Hepatocyte (in vitro differentiated cells): ENCODE measurements around the gene DIAPH3. TPM values are rescaled to one million over a fixed set of nuclear protein-coding genes. Genes with fewer than 3 reads are reported as not detected.

Source experiments
- DNase-seq: peaks from one replicate; pipeline ENCODE4 v3.0.0-alpha.2; 2016; ENCODE audit warnings: low spot score
- H2AFZ ChIP-seq: fragments of 200-600 bp; sonication (generic); 2 replicates; pipeline ENCODE4 v1.6.0; 2016; ENCODE audit warnings: antibody characterized with exemption, mild to moderate bottlenecking
- H3K27ac ChIP-seq: fragments of 200-600 bp; sonication (generic); 2 replicates; pipeline ENCODE4 v1.5.1; 2016; ENCODE audit warnings: mild to moderate bottlenecking
- H3K27me3 ChIP-seq: fragments of 200-600 bp; sonication (generic); 2 replicates; pipeline ENCODE4 v1.6.1; 2016
- H3K36me3 ChIP-seq: fragments of 200-600 bp; sonication (generic); replicated peaks from 2 replicates; pipeline ENCODE4 v1.5.1; 2016; ENCODE audit warnings: low read depth; ENCODE audit not compliant: insufficient read depth
- H3K4me1 ChIP-seq: fragments of 200-600 bp; sonication (generic); 2 replicates; pipeline ENCODE4 v1.5.1; 2016; ENCODE audit warnings: mild to moderate bottlenecking, moderate library complexity; ENCODE audit not compliant: insufficient read depth
- H3K4me2 ChIP-seq: fragments of 200-600 bp; sonication (generic); 2 replicates; pipeline ENCODE4 v1.6.0; 2016
- H3K4me3 ChIP-seq: fragments of 200-600 bp; sonication (generic); 2 replicates; pipeline ENCODE4 v1.5.1; 2016; ENCODE audit warnings: mild to moderate bottlenecking
- H3K79me2 ChIP-seq: fragments of 200-600 bp; sonication (generic); 2 replicates; pipeline ENCODE4 v1.6.0; 2017; ENCODE audit warnings: mild to moderate bottlenecking
- H3K9me2 ChIP-seq: fragments of 200-600 bp; sonication (generic); replicated peaks from 2 replicates; pipeline ENCODE4 v1.6.0; 2017; ENCODE audit warnings: mild to moderate bottlenecking; ENCODE audit not compliant: insufficient read depth
- H3K9me3 ChIP-seq: fragments of 200-600 bp; sonication (generic); 2 replicates; pipeline ENCODE4 v1.5.1; 2016; ENCODE audit warnings: low read depth, mild to moderate bottlenecking
- H4K20me1 ChIP-seq: fragments of 200-600 bp; sonication (generic); 2 replicates; pipeline ENCODE4 v1.6.0; 2016; ENCODE audit warnings: mild to moderate bottlenecking; ENCODE audit not compliant: insufficient read depth, poor library complexity, severe bottlenecking
- CTCF ChIP-seq: fragments of 200-600 bp; sonication (generic); IDR thresholded peaks from 2 replicates; pipeline ENCODE4 v1.5.1; 2016; ENCODE audit warnings: antibody characterized with exemption, mild to moderate bottlenecking; ENCODE audit not compliant: poor library complexity
- EZH2 ChIP-seq: fragments of 200-600 bp; sonication (generic); IDR thresholded peaks from 2 replicates; pipeline ENCODE4 v1.6.1; 2016; ENCODE audit warnings: antibody characterized with exemption, mild to moderate bottlenecking, borderline replicate concordance
- EZH2phosphoT487 ChIP-seq: fragments of 200-600 bp; sonication (generic); IDR thresholded peaks from one replicate; pipeline ENCODE4 v1.6.1; 2018; ENCODE audit warnings: antibody characterized with exemption, mild to moderate bottlenecking, low read depth, moderate library complexity; ENCODE audit not compliant: unreplicated experiment, severe bottlenecking
- WGBS: methylation state at CpG from one replicate; pipeline ENCODE4 v1.1.6; 2016; ENCODE audit warnings: low lambda C conversion rate; ENCODE audit errors: missing lambda C conversion rate; 5-methylcytosine and 5-hydroxymethylcytosine counted together
- polyA plus RNA-seq: library from polyadenylated mRNA; unstranded; fragments of >200 nt; fragmentation: Nextera tagmentation; extraction: Ambion mirVana; gene quantifications from 2 replicates; pipeline ENCODE4 v1.2.1, GENCODE V29; 2016
- total RNA-seq: library from RNA; depleted of rRNA; stranded (reverse); fragments of >200 nt; gene quantifications from 2 replicates; pipeline ENCODE4 v1.2.3, GENCODE V29; 2014

The DIAPH3 gene
- total and polyA plus RNA-seq, 2 experiments from 2014 or later = 4.7 to 7.9 TPM

- 68% methylated on average over 3 of the region's 3 CpGs for WGBS
- H2AFZ ChIP-seq = no peak overlapping the region
These were observed 498.0 kb downstream of the DIAPH3 start for GRCh38 chr13:59665732-59666131.

GRCh38 chr13:59665184-59665583, 498.5 kb downstream of the DIAPH3 start:
- Histone ChIP-seq H3K27ac (no peak overlapping the region), H4K20me1 (no peaks in the 10 kb centered on the region), H3K4me2 (no peak overlapping the region), H3K9me2 (no peaks in the 10 kb centered on the region), H3K79me2 (no peaks in the 10 kb centered on the region), H3K9me3 (no peaks in the 10 kb centered on the region), H3K4me1 (peaks cover 10% of the 10 kb centered on the region), H2AFZ (no peak overlapping the region), H3K36me3 (no peaks in the 10 kb centered on the region), H3K27me3 (no peaks in the 10 kb centered on the region), H3K4me3 (no peak overlapping the region)
- no peak for DNase-seq
- 75% methylated on average over 1 of the region's 1 CpG for WGBS
- TF ChIP-seq CTCF = no peak
- TF ChIP-seq EZH2phosphoT487 = no peak
- no peak for TF ChIP-seq EZH2

More at GRCh38 chr13:59665732-59666131, 498.0 kb downstream of the DIAPH3 start:
- DNase-seq = no peak
- no peak overlapping the region for H3K27ac ChIP-seq
- H4K20me1 ChIP-seq = no peaks in the 10 kb centered on the region
- no peaks in the 10 kb centered on the region for H3K79me2 ChIP-seq
- H3K4me3 ChIP-seq = no peak overlapping the region
- no peaks in the 10 kb centered on the region for H3K9me2 ChIP-seq
- H3K9me3 ChIP-seq = no peaks in the 10 kb centered on the region
- H3K27me3 ChIP-seq = no peaks in the 10 kb centered on the region
- peaks cover 10% of the 10 kb centered on the region for H3K4me1 ChIP-seq
- H3K36me3 ChIP-seq = no peaks in the 10 kb centered on the region
- TF ChIP-seq EZH2 = no peak
- TF ChIP-seq EZH2phosphoT487 = no peak
- no peak for TF ChIP-seq CTCF
- H3K4me2 ChIP-seq = no peak overlapping the region

GRCh38 chr13:59664586-59664985, 499.1 kb downstream of the DIAPH3 start:
- no peak overlapping the region for H3K4me2 ChIP-seq
- no peak for TF ChIP-seq EZH2
- no peak for TF ChIP-seq EZH2phosphoT487
- no peak for TF ChIP-seq CTCF
- H2AFZ ChIP-seq = no peak overlapping the region
- H4K20me1 ChIP-seq = no peaks in the 10 kb centered on the region
- 66% methylated on average over 8 of the region's 8 CpGs for WGBS
- H3K4me3 ChIP-seq = no peak overlapping the region
- no peaks in the 10 kb centered on the region for H3K36me3 ChIP-seq
- DNase-seq = no peak
- no peaks in the 10 kb centered on the region for H3K27me3 ChIP-seq
- no peak overlapping the region for H3K27ac ChIP-seq
- H3K9me3 ChIP-seq = no peaks in the 10 kb centered on the region
- H3K9me2 ChIP-seq = no peaks in the 10 kb centered on the region
- no peaks in the 10 kb centered on the region for H3K79me2 ChIP-seq
- peaks cover 10% of the 10 kb centered on the region for H3K4me1 ChIP-seq

GRCh38 chr13:59663707-59664106, 500.0 kb downstream of the DIAPH3 start:
- no peak for DNase-seq
- H3K4me3 ChIP-seq = no peak overlapping the region
- H3K4me2 ChIP-seq = no peak overlapping the region
- H3K36me3 ChIP-seq = no peaks in the 10 kb centered on the region
- no peak overlapping the region for H3K27ac ChIP-seq
- TF ChIP-seq EZH2 = no peak
- no peaks in the 10 kb centered on the region for H3K9me3 ChIP-seq
- H4K20me1 ChIP-seq = no peaks in the 10 kb centered on the region
- H3K27me3 ChIP-seq = no peaks in the 10 kb centered on the region
- no peak overlapping the region for H2AFZ ChIP-seq
- 94% methylated on average over 7 of the region's 7 CpGs for WGBS
- peaks cover 10% of the 10 kb centered on the region for H3K4me1 ChIP-seq
- no peaks in the 10 kb centered on the region for H3K9me2 ChIP-seq
- no peaks in the 10 kb centered on the region for H3K79me2 ChIP-seq
